Measurements from ENCODE around the gene TCTN3. TPM values are rescaled to one million over a fixed set of nuclear protein-coding genes. Genes with fewer than 3 reads are reported as not detected.

The TCTN3 gene
- total and polyA plus RNA-seq, 2 of the 13 experiments (the other 11 are each of a cell fraction or from before 2014, with no cell fraction given), result 53.3 to 60.0 TPM

GRCh38 chr10:95656291-95657164 lies 37.2 kb downstream of the TCTN3 start, which contains the start of gene ALDH18A1 (continued):
- TF ChIP-seq SMC3 (IDR thresholded peaks at IDR 0.05; ENCODE audit: low read length) (no peak), STAG1 (CRISPR knock-in tag; IDR thresholded peaks at IDR 0.05) (0 out of 2 replicates have a peak, but pooled peaks have one; percentile 2), ZNF205 (CRISPR knock-in tag; IDR thresholded peaks at IDR 0.05) (0 out of 2 replicates have a peak, but pooled peaks have one; percentile 19), ZNF709 (CRISPR knock-in tag; IDR thresholded peaks at IDR 0.05) (peak; percentile 35; the same call in 1 of the 2 replicates), GABPB1 (CRISPR knock-in tag; IDR thresholded peaks at IDR 0.05) (peak; percentile 82; the same call in 1 of the 2 replicates), ZKSCAN8 (CRISPR knock-in tag; IDR thresholded peaks at IDR 0.05; ENCODE audit: borderline replicate concordance) (no peak), SAP130 (CRISPR knock-in tag; IDR thresholded peaks at IDR 0.05; ENCODE audit: low read depth) (peak; percentile 90), ZSCAN29 (CRISPR knock-in tag; conservative IDR thresholded peaks at IDR 0.05) (no peak), NR1H2 (CRISPR knock-in tag; IDR thresholded peaks at IDR 0.05; ENCODE audit: borderline replicate concordance, low read depth) (0 out of 2 replicates have a peak, but pooled peaks have one; percentile 66), CHD2 (IDR thresholded peaks at IDR 0.05; ENCODE audit: low read depth, low read length) (no peak), TCF7 (IDR thresholded peaks at IDR 0.05; ENCODE audit: low read depth) (no peak), ZNF749 (CRISPR knock-in tag; IDR thresholded peaks at IDR 0.05; ENCODE audit: borderline replicate concordance) (peak; percentile 53; the same call in 1 of the 2 replicates), MTA3 (CRISPR knock-in tag; IDR thresholded peaks at IDR 0.05) (no peak), SMAD3 (CRISPR knock-in tag; IDR thresholded peaks at IDR 0.05) (0 out of 2 replicates have a peak, but pooled peaks have one; percentile 31), ZNF34 (CRISPR knock-in tag; IDR thresholded peaks at IDR 0.05; ENCODE audit: borderline replicate concordance) (peak; percentile 72; the same call in 1 of the 2 replicates), MXI1 (IDR thresholded peaks at IDR 0.05; ENCODE audit: borderline replicate concordance, low read depth, low read length) (peak; percentile 97), ZNF891 (CRISPR knock-in tag; IDR thresholded peaks at IDR 0.05) (peak; percentile 93)
- TF ChIP-seq, protein P1, sequence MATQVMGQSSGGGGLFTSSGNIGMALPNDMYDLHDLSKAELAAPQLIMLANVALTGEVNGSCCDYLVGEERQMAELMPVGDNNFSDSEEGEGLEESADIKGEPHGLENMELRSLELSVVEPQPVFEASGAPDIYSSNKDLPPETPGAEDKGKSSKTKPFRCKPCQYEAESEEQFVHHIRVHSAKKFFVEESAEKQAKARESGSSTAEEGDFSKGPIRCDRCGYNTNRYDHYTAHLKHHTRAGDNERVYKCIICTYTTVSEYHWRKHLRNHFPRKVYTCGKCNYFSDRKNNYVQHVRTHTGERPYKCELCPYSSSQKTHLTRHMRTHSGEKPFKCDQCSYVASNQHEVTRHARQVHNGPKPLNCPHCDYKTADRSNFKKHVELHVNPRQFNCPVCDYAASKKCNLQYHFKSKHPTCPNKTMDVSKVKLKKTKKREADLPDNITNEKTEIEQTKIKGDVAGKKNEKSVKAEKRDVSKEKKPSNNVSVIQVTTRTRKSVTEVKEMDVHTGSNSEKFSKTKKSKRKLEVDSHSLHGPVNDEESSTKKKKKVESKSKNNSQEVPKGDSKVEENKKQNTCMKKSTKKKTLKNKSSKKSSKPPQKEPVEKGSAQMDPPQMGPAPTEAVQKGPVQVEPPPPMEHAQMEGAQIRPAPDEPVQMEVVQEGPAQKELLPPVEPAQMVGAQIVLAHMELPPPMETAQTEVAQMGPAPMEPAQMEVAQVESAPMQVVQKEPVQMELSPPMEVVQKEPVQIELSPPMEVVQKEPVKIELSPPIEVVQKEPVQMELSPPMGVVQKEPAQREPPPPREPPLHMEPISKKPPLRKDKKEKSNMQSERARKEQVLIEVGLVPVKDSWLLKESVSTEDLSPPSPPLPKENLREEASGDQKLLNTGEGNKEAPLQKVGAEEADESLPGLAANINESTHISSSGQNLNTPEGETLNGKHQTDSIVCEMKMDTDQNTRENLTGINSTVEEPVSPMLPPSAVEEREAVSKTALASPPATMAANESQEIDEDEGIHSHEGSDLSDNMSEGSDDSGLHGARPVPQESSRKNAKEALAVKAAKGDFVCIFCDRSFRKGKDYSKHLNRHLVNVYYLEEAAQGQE (IDR thresholded peaks at IDR 0.05; ENCODE audit: borderline replicate concordance in 1 of 2, low read depth in 1 of 2, low read length in 2 of 2), result no peak; a peak in 1 of 4 replicates
- TF ChIP-seq, protein P2, sequence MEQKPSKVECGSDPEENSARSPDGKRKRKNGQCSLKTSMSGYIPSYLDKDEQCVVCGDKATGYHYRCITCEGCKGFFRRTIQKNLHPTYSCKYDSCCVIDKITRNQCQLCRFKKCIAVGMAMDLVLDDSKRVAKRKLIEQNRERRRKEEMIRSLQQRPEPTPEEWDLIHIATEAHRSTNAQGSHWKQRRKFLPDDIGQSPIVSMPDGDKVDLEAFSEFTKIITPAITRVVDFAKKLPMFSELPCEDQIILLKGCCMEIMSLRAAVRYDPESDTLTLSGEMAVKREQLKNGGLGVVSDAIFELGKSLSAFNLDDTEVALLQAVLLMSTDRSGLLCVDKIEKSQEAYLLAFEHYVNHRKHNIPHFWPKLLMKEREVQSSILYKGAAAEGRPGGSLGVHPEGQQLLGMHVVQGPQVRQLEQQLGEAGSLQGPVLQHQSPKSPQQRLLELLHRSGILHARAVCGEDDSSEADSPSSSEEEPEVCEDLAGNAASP (CRISPR knock-in tag; IDR thresholded peaks at IDR 0.05; ENCODE audit: borderline replicate concordance), result peak; percentile 37; the same call in 1 of the 2 replicates
- TF ChIP-seq, protein P3, sequence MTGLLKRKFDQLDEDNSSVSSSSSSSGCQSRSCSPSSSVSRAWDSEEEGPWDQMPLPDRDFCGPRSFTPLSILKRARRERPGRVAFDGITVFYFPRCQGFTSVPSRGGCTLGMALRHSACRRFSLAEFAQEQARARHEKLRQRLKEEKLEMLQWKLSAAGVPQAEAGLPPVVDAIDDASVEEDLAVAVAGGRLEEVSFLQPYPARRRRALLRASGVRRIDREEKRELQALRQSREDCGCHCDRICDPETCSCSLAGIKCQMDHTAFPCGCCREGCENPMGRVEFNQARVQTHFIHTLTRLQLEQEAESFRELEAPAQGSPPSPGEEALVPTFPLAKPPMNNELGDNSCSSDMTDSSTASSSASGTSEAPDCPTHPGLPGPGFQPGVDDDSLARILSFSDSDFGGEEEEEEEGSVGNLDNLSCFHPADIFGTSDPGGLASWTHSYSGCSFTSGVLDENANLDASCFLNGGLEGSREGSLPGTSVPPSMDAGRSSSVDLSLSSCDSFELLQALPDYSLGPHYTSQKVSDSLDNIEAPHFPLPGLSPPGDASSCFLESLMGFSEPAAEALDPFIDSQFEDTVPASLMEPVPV (CRISPR knock-in tag; IDR thresholded peaks at IDR 0.05), result peak; percentile 43; the same call in 1 of the 2 replicates
- TF ChIP-seq, protein P4, sequence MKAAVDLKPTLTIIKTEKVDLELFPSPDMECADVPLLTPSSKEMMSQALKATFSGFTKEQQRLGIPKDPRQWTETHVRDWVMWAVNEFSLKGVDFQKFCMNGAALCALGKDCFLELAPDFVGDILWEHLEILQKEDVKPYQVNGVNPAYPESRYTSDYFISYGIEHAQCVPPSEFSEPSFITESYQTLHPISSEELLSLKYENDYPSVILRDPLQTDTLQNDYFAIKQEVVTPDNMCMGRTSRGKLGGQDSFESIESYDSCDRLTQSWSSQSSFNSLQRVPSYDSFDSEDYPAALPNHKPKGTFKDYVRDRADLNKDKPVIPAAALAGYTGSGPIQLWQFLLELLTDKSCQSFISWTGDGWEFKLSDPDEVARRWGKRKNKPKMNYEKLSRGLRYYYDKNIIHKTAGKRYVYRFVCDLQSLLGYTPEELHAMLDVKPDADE (CRISPR knock-in tag; IDR thresholded peaks at IDR 0.05), result no peak

Data from HepG2 (cell line).